ENCODE measurements around the gene TTC29.

Gene TTC29

DNA sequence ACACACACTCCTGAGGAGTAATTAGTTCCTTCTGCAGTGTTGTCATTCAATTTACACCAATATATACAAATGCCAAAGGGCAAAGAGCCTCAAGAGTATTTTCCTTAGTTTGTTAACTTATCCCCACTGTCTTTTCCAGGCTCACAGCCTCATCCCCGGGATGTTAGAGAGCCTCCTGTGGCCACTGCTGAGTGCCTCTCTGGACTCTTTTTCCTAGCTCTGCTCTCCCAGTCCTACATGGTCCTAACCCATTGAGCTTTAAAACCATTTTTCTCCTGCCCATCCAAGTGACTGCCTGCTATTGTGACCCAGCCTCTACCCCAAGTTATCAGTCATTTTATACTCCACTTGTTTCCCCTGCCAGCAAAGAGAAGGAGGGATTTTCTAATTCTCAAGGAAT lies 23.5 kb upstream of the TTC29 start:
- DNase-seq (ENCODE audit: low read depth) = no peak
- TF ChIP-seq, protein P1, sequence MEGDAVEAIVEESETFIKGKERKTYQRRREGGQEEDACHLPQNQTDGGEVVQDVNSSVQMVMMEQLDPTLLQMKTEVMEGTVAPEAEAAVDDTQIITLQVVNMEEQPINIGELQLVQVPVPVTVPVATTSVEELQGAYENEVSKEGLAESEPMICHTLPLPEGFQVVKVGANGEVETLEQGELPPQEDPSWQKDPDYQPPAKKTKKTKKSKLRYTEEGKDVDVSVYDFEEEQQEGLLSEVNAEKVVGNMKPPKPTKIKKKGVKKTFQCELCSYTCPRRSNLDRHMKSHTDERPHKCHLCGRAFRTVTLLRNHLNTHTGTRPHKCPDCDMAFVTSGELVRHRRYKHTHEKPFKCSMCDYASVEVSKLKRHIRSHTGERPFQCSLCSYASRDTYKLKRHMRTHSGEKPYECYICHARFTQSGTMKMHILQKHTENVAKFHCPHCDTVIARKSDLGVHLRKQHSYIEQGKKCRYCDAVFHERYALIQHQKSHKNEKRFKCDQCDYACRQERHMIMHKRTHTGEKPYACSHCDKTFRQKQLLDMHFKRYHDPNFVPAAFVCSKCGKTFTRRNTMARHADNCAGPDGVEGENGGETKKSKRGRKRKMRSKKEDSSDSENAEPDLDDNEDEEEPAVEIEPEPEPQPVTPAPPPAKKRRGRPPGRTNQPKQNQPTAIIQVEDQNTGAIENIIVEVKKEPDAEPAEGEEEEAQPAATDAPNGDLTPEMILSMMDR (conservative IDR thresholded peaks at IDR 0.05; ENCODE audit: low read depth, low read length) = no peak

DNA sequence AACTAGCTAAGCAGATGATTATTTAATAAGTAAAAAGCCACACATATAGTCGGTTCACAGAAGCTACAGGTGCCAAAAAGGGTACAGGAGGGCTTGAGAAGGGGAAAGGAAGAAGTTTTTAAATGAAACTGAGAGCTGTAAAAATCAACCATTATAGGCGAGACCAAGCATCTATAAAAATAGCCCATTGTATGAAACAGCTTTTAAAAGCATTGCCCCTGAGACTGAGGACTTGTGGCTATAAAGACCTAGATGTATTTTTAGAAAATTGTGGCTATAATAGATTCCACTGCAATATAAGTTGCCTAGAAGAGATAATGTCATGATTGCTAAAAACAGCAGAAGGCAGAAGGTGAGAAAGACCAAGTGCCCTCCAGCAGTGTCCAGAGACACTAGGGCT lies 15.0 kb upstream of the TTC29 start:
- H3K4me3 ChIP-seq (ENCODE audit: low read length) = no peak overlapping the region
- DNase-seq (ENCODE audit: low read depth) = no peak
- TF ChIP-seq, protein P1 (conservative IDR thresholded peaks at IDR 0.05; ENCODE audit: low read depth, low read length) = no peak

More for the DNA sequence above, 23.5 kb upstream of the TTC29 start:
- no peak overlapping the region for H3K4me3 ChIP-seq (ENCODE audit: low read length)

DNA sequence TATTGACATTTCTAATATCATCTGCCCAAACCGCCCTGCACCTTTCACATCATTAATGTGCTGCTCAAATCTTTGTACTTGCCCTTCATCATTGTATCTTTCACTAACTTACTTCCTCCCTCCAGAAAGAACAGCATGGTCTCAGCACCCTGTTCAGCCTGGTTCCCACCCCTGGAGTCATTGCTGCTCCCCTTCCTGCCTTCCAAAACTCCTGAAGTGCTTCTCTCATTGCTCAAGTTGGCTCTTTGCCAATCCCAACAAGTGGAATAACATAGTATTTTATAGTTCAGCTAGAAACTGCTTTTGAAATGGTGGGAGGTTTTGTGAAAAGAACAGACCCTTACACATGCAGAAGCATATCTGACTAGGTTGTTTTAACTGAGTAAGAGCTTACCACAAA lies 14.0 kb upstream of the TTC29 start:
- TF ChIP-seq, protein P1 (conservative IDR thresholded peaks at IDR 0.05; ENCODE audit: low read depth, low read length) = no peak
- no peak for DNase-seq (ENCODE audit: low read depth)
- H3K4me3 ChIP-seq (ENCODE audit: low read length) = no peak overlapping the region

DNA sequence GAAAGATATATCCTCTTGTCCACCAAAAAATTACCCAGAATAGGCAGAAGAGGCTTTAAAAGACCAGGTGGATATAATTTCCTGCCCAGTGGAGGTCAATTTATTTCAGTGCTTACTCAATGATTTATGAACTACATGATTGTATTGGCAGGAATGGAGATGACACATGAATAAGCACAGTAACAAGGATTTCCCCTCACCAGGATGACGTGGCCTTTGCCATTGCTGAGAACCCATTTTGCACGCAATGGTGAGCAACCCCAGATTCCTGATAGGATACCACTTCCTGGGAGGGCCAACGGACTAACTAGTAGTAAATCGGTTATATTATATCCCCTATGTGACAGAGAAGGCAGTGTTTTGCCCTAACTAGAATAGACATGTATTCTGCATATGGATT lies 11.6 kb upstream of the TTC29 start:
- DNase-seq (ENCODE audit: low read depth) = no peak
- no peak overlapping the region for H3K4me3 ChIP-seq (ENCODE audit: low read length)
- TF ChIP-seq, protein P1 (conservative IDR thresholded peaks at IDR 0.05; ENCODE audit: low read depth, low read length) = no peak

DNA sequence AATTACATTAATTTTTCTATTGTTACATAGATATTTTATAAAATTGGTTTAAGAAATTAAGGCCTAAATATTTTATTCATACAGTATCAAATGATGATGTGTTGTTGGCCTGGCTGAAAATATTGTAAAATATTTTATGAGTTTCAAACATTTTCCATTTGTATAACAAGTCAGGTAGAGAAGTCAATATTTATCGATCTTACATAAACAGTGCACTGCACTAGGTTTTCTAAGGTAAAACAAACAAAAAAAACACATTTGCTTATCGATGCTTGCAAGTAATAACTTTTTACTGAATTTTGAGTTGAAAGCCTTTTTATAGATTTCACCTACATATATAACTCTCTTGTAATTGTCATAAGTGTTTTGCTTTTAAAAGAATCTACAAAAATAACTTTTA lies 7.2 kb upstream of the TTC29 start:
- no peak for DNase-seq (ENCODE audit: low read depth)
- TF ChIP-seq, protein P1 (conservative IDR thresholded peaks at IDR 0.05; ENCODE audit: low read depth, low read length) = no peak
- H3K4me3 ChIP-seq (ENCODE audit: low read length) = no peak overlapping the region

DNA sequence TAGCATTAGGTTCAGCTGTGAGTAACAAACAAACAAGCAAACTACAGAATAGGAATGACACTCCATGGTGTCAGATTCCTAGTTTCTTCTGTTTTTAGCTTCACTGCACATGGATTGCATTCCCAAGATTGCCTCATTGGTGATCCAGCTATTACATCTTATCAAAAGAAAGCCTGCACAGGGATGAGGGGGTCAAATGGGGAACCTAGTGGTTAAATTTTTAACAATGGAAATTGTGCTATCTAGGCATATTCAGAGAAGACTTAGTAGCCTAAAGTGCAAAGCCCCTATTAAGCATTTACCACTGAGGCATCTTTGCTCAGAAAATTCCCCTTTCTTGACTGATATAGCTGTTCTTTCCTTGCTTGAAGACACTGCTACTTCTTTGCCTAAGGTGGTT lies 3.9 kb upstream of the TTC29 start:
- H3K4me3 ChIP-seq (ENCODE audit: low read length) = no peak overlapping the region
- TF ChIP-seq, protein P1 (conservative IDR thresholded peaks at IDR 0.05; ENCODE audit: low read depth, low read length) = no peak
- DNase-seq (ENCODE audit: low read depth) = no peak

DNA sequence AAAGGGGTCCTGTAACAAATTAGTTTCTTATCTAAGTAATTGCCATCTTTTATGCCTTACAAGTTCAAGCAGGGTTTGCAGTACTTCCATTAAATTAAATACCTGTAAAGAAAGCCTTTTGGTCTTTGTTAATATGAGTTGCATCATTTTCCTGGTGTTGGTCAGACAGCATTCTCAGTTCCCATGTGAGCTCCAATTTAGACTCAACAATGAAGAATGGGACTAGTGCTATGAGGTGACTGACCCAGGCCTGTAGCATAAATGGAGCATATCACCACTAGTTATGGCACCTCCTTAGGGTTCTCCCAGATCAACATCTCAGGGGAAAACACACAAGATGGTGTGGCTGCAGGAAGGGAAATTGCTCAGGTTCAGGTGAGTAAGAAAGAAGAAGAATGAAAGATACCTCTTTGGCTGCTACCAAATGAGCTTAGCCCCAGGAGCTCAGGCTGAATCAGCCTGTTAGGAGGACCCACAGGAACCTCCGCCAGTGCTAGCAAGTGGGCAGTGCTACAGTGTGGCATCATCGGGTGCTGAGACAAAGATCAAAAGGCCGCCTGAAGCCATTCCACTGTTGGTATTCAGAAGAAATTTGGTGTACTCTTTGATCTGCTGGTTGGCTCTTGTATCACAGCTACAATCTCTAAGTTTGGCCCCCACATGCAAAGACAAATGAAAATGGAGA lies 1.8 kb downstream of the TTC29 start:
- H3K4me3 ChIP-seq (ENCODE audit: low read length) = no peak overlapping the region
- no peak for DNase-seq (ENCODE audit: low read depth)
- TF ChIP-seq, protein P1 (conservative IDR thresholded peaks at IDR 0.05; ENCODE audit: low read depth, low read length) = no peak

Data from retinal pigment epithelial cell (primary cell).